GM21367 (cell line): ENCODE results near the gene MRPL55.

Experiments used
- ATAC-seq: cut with Tn5 transposase; IDR thresholded peaks from one replicate; pipeline ENCODE4 v1.9.1; 2021; ENCODE audit not compliant: unreplicated experiment

MRPL55 gene

GRCh38 chr1:228088586-228089498, 20.3 kb downstream of the MRPL55 start:
- ATAC-seq, result no peak

GRCh38 chr1:228087771-228088251, 21.3 kb downstream of the MRPL55 start:
- no peak for ATAC-seq

GRCh38 chr1:228085287-228085951, 23.7 kb downstream of the MRPL55 start:
- no peak for ATAC-seq

GRCh38 chr1:228084797-228085196, 24.3 kb downstream of the MRPL55 start:
- no peak for ATAC-seq

- no peak for ATAC-seq
Observed at GRCh38 chr1:228084325-228084724, 24.8 kb downstream of the MRPL55 start.

DNA sequence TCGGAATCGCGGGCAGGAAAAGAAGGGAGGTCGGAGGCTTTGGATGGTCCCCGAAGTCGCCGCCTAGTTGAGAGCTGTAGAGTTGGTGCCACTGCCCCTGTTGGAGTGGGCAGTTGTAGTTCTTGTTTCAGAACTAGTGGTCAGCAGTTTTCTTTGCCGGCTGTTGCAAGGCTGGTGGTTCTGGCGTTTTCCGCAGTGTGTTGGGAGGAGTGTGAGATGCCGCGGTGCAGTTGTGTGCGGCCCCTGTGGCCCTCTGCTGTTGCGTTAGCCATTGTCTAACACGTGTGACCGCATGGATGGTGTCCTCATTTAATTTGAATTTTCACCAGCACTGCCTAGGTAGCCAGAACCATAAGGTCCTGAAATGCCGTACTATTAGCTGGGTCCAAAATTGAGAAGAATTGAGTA, 25.2 kb downstream of the MRPL55 start:
- no peak for ATAC-seq

DNA sequence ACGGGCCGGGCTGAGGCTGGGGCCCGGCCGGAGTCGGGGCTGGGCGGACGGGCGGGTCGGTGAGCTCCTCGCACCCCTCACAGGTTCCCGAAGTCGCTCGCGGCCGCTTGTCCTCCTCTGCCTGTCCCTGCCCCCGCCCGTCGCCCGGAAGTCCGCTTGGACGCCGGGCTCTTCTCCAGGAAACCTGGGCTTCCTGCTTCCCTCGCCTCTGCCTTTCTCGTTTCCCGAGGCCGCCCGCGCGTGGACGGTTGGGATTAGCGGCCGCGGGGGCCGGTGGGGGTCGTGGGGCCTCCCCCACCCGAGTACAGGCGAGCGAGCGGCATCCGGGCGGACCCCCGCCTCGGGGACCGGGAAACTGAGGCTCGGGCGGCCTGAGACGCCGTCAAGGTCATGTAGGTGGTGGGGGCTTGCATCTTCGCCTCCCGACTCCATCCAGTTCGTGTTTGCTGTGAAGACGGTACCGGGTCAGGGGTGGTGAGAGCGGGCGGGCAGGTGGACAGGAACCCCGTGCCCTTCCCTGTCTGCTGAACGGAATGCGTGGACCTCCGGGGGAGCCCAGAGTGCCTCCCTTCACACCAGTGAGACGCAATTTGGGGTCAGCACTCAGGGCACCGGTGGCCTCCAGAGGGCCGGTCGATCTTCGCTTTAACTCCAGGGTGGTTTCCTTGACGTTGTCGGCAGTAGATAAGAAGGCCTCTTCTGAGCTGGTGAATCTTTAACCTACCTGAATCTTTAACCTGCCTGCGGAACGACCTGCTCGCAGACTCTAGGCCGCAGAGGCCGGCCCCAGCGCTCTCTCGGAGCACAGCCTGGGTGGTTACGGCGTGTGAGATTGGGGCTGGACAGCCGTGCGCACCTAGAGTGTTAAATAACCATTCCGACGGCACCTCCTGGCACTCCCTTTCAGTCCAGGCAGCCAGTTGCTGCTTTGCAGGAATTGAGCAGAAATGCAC, 25.9 kb downstream of the MRPL55 start:
- ATAC-seq, result peak; percentile 8

GRCh38 chr1:228082214-228082917, 26.7 kb downstream of the MRPL55 start, which contains the start of gene ARF1:
Gene ARF1 (plus strand): TSS chr1:228082708. CDS start chr1:228097115, 14,407 bp downstream.
- ATAC-seq, result peak; percentile 70

DNA sequence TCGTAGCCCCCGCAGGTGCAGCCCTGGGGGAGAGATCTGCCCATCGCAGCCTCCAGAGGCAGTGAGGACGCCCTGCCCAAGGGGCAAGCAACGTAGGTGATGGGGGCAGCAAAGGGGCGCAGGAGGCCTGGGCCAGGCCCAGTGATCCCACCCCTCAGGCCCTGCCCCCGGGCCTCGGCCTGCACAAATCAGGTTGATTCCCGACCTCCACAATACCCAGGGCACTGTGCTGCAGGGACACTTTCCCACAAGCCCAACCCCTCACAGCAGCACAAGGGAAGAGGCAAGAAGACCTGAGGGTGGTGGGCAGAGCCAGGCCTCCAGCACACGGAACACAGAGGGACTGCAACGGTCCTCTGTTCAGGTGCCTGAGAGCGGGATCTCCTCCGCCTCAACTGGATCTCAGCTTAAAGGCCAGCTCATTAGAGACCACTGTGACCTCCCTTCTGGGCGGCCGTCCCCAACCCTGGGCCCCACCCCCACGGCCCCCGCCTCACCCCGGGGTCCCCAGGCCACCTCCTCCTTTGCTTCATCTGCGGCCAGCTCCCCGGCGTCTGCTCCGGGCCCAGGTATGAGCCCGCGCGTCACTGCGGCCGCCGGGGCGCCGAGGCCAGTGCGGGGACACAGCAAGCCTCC, 27.4 kb downstream of the MRPL55 start:
- ATAC-seq, result peak; percentile 15

GRCh38 chr1:228081144-228081543, 28.0 kb downstream of the MRPL55 start:
- ATAC-seq, result no peak

GRCh38 chr1:228079601-228080263, 29.4 kb downstream of the MRPL55 start:
- ATAC-seq, result no peak

DNA sequence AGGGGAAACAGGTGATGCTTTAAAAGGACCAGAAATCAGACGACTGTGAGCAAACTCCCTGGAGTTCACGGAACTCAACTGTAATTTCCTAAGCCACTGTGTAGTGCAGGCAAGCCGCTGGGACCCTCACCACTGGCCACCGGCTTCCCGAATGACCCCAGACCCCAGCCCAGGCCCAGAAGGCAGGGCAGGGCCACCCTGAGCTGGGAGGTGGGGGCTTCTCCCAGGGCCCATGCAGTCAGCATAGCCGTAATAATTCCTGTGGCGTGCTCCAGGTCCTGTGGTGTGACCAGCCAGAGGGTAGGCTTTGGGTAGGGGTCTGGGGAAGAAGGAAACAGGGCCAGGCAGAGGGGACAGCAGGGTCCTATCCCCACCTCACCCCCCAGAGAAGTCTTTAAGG, 30.1 kb downstream of the MRPL55 start:
- no peak for ATAC-seq

GRCh38 chr1:228077565-228078330, 31.4 kb downstream of the MRPL55 start:
- ATAC-seq, result no peak

DNA sequence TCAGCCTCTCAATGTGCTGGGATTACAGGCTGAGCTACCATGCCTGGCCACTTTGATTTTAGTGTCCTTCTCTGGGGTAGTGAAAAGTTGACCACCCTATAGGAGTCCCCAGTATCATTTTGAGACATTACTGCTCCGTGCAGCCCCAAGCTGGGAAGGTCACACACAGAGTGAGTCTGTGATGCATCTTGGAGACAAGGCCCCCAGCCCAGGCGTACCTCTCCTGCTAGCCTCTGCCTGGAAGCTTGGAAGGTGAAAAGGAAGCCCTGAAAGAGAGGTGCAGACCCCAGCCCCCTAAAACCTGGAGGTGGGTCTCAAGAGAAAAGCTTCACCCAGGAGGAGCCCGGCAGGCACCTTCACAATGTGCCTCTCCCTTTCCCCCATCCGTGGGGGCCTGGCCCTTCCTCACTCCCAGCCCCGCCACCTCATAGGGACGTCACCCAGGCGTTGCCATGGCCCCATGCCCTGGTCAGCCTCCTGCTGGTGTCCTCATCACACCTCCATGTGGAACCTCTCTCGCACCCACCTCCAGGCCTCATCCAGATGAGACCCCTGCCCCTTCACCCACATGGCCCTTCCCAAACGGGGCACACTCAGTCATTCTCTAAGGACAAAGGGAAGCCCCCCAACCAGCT, 32.2 kb downstream of the MRPL55 start:
- no peak for ATAC-seq

- ATAC-seq, result no peak
Observed at GRCh38 chr1:228075801-228076271, 33.3 kb downstream of the MRPL55 start.

GRCh38 chr1:228074954-228075730, 34.0 kb downstream of the MRPL55 start:
- ATAC-seq, result no peak
